OCI-LY3 (cell line): Measurements from ENCODE around the gene WFDC12.

Experiments
- H2AFZ ChIP-seq: fragments of 200-600, 300-600 bp; shearing (Covaris generic); 2 replicates; pipeline ENCODE4 v1.6.0; 2014; ENCODE audit warnings: antibody characterized with exemption, low read depth, low read length
- H3K27ac ChIP-seq: fragments of 200-600, 300-600 bp; sonication (generic); 2 replicates; pipeline ENCODE4 v1.5.1; 2014; ENCODE audit warnings: mild to moderate bottlenecking, low read length, moderate library complexity, mixed read lengths
- H3K27me3 ChIP-seq: fragments of 200-600, 300-600 bp; sonication (generic); 2 replicates; pipeline ENCODE4 v1.6.1; 2014; ENCODE audit warnings: low read depth, low read length, mixed read lengths
- H3K36me3 ChIP-seq: fragments of 200-600, 300-600 bp; sonication (generic); replicated peaks from 2 replicates; pipeline ENCODE3; 2014; ENCODE audit warnings: low read depth, low read length, mixed read lengths
- H3K4me1 ChIP-seq: fragments of 300-600, 200-600 bp; sonication (generic); 2 replicates; pipeline ENCODE4 v1.6.1; 2014; ENCODE audit warnings: low read length, mixed read lengths
- H3K4me2 ChIP-seq: fragments of 200-600, 300-600 bp; sonication (generic); 2 replicates; pipeline ENCODE4 v1.6.1; 2014; ENCODE audit warnings: low read length, mixed read lengths
- H3K4me3 ChIP-seq: fragments of 300-600, 200-600 bp; sonication (generic); 2 replicates; pipeline ENCODE4 v1.5.1; 2014; ENCODE audit warnings: antibody characterized with exemption, mild to moderate bottlenecking, low read length, moderate library complexity
- H3K79me2 ChIP-seq: fragments of 300-600, 200-600 bp; shearing (Covaris generic); 2 replicates; pipeline ENCODE4 v1.6.1; 2014; ENCODE audit warnings: mild to moderate bottlenecking, low read length, mixed read lengths
- H3K9ac ChIP-seq: fragments of 300-600, 200-600 bp; shearing (Covaris generic); 2 replicates; pipeline ENCODE4 v1.6.0; 2014; ENCODE audit warnings: mild to moderate bottlenecking, low read length, moderate library complexity
- H3K9me3 ChIP-seq: fragments of 200-600, 300-600 bp; shearing (Covaris generic); 2 replicates; pipeline ENCODE4 v1.6.1; 2014; ENCODE audit warnings: low read length, mixed read lengths; ENCODE audit not compliant: insufficient read depth
- H4K20me1 ChIP-seq: fragments of 200-600, 300-600 bp; sonication (generic); 2 replicates; pipeline ENCODE4 v1.6.1; 2016; ENCODE audit warnings: low read length, mixed read lengths; ENCODE audit not compliant: insufficient read depth
- EZH2phosphoT487 ChIP-seq: fragments of 200-600 bp; shearing (Covaris generic); IDR thresholded peaks from 2 replicates; pipeline ENCODE4 v1.6.1; 2018; ENCODE audit warnings: antibody characterized with exemption, mixed run types, low read depth
- TF ChIP-seq, protein P1 (sequence below): fragments of 200-600, 300-600 bp; sonication (generic); IDR thresholded peaks from 2 replicates; pipeline ENCODE4 v1.5.1; 2014; ENCODE audit warnings: antibody characterized with exemption, low read length, low read depth

The WFDC12 gene

DNA sequence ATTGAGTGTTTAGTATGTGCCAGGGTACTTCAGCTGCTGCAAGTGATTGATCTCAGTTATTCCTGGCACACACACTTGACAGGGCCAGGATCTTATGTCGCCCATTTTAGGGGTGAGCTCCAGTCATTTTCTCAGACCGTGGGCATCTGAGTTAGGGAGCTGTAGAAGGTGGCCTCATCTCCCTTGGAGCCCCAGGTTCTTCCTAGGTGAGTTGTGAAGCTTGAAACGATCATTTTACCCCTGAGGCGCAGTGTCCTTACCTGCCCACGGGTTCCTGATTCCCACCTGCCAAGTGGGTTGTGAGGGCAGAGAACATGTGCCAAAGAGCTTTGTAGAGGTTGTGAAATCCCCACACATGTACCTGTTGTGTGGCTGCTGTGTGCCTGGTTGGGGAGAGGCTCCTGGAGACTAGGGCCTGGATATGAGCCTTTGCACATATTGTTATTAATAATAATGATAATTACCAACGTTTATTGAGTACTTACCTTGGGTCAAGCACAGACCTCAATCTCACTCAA lies 22.9 kb downstream of the WFDC12 start:
- no peak overlapping the region for H3K4me3 ChIP-seq
- no peak overlapping the region for H3K4me2 ChIP-seq
- 0 out of 2 replicates have a peak, but pooled peaks cover under 1% of the 10 kb centered on the region for H4K20me1 ChIP-seq
- H3K27ac ChIP-seq, result no peak overlapping the region
- H3K27me3 ChIP-seq, result no peaks in the 10 kb centered on the region
- H3K4me1 ChIP-seq, result peaks cover 9% of the 10 kb centered on the region
- H3K79me2 ChIP-seq, result no peaks in the 10 kb centered on the region
- TF ChIP-seq EZH2phosphoT487, result no peak
- TF ChIP-seq, protein P1, sequence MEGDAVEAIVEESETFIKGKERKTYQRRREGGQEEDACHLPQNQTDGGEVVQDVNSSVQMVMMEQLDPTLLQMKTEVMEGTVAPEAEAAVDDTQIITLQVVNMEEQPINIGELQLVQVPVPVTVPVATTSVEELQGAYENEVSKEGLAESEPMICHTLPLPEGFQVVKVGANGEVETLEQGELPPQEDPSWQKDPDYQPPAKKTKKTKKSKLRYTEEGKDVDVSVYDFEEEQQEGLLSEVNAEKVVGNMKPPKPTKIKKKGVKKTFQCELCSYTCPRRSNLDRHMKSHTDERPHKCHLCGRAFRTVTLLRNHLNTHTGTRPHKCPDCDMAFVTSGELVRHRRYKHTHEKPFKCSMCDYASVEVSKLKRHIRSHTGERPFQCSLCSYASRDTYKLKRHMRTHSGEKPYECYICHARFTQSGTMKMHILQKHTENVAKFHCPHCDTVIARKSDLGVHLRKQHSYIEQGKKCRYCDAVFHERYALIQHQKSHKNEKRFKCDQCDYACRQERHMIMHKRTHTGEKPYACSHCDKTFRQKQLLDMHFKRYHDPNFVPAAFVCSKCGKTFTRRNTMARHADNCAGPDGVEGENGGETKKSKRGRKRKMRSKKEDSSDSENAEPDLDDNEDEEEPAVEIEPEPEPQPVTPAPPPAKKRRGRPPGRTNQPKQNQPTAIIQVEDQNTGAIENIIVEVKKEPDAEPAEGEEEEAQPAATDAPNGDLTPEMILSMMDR, result no peak
- no peak overlapping the region for H2AFZ ChIP-seq
- H3K9me3 ChIP-seq, result no peaks in the 10 kb centered on the region
- H3K36me3 ChIP-seq, result peaks cover 16% of the 10 kb centered on the region
- H3K9ac ChIP-seq, result no peak overlapping the region

DNA sequence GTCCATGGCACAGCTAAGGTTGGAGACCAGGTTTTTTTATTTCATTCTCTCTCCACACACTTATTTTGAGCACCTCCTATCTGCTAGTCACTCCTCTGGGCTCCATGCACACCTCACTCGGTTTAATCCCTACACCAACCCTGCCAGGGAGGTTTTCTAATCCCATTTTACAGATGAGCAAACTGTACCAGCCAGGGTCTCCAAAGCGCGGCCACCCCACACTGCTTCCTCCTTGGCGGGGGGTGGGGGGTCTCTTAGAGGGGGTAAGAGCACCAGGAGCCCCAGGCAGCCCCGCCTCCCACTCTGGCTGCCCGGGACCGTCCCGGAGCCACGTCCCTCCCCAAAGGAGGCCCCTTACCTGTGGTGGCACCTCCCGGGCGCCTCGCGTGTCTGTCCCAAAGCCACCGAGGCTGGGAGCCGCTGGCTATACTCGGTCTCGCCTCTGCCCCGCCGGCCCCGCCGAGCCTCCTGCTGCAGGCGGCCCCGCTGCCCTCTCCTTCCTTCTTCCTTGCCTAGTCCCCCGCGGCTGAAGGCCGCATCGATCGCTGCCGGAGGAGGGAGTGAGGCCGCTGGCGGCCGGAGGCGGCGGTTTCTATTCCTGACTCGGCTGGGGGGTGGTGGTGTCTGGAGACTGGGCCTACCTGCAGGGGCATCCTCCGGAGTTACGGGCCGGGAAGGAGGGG lies 23.6 kb downstream of the WFDC12 start, which contains the start of gene KCNS1:
Gene KCNS1 (minus strand): TSS at position 565 of the 683 bp plus-strand sequence. CDS start 1,891 bp downstream, outside the sequence.
- no peaks in the 10 kb centered on the region for H3K27me3 ChIP-seq
- peaks cover 9% of the 10 kb centered on the region for H3K4me1 ChIP-seq
- no peak within 1 kb of the TSS for H3K4me2 ChIP-seq
- no peaks in the 10 kb centered on the region for H3K79me2 ChIP-seq
- H2AFZ ChIP-seq, result no peak within 1 kb of the TSS
- H3K4me3 ChIP-seq, result no peak within 1 kb of the TSS
- no peak within 1 kb of the TSS for H3K9ac ChIP-seq
- H3K27ac ChIP-seq, result no peak within 1 kb of the TSS
- no peak for TF ChIP-seq EZH2phosphoT487
- TF ChIP-seq, protein P1, result no peak
- H3K36me3 ChIP-seq, result peaks cover 17% of the 10 kb centered on the region
- 0 out of 2 replicates have a peak, but pooled peaks cover 5% of the 10 kb centered on the region for H4K20me1 ChIP-seq
- H3K9me3 ChIP-seq, result no peaks in the 10 kb centered on the region

DNA sequence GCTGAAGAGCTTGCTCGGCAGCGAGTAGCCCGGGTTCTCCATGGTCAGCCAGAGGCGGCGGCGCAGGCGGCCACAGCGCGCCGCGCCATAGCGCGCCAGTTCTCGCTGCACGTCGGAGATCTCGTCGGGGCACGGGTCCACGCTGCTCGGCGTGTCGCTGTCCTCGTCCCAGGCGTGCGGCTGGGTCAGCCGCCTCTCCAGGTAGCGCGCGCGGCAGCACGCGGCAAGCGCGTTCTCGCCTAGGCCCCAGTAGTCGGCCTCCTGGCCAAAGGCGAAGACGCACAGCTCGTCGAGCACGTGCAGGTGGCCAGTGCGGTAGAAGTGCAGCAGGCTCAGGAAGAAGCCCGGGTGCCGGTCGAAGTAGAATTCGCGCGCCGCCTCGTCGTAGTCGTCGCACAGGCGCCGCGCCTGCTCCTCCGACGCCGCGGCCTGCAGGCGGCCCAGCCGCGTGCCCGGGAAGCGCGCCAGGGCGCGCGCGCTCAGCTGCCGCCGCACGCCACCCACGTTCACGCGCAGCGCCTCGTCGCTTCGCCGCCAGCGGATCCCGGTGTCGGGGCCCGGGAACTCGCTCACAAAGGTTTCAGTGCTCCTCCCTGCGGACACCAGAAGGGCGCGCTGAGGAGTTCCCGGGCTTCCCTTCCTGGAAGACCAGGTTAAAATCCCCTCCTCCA lies 26.0 kb downstream of the WFDC12 start:
- no peaks in the 10 kb centered on the region for H3K4me1 ChIP-seq
- H3K9me3 ChIP-seq, result no peaks in the 10 kb centered on the region
- no peaks in the 10 kb centered on the region for H3K27me3 ChIP-seq
- H4K20me1 ChIP-seq, result peaks cover 15% of the 10 kb centered on the region; the same call in 1 of the 2 replicates
- H3K27ac ChIP-seq, result no peak overlapping the region
- no peaks in the 10 kb centered on the region for H3K79me2 ChIP-seq
- H2AFZ ChIP-seq, result no peak overlapping the region
- no peak overlapping the region for H3K9ac ChIP-seq
- H3K36me3 ChIP-seq, result peaks cover 28% of the 10 kb centered on the region
- no peak overlapping the region for H3K4me2 ChIP-seq
- H3K4me3 ChIP-seq, result no peak overlapping the region
- TF ChIP-seq, protein P1, result no peak
- TF ChIP-seq EZH2phosphoT487, result no peak

DNA sequence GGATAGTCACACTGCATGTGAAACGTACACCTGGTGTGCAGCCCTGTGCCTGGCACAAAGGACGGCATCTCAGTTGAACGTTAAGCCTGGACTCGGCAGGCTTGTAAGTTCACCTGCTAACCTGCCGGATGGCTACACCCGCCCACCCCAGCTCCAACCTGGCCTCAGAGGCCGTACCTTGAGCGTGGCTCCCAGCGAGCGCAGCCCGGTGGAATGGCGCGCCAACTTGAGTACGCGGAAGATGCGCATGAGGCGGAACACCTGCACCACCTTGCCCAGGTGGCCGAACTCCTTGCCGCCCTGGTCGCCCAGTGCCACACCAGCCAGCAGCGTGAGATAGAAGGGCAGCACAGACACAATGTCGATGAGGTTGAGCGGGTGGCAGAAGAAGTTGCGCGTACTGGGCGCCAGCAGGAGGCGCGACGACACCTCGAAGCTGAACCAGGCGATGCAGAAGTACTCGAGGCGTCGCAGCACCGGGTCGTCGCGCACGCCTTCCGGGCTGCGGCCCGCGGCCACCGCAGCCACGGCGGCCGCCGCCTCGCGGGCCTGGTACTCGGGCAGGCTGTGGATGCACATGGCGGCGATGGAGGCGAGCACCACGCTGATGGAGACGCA lies 26.7 kb downstream of the WFDC12 start:
- no peak overlapping the region for H3K4me3 ChIP-seq
- H3K27ac ChIP-seq, result no peak overlapping the region
- TF ChIP-seq EZH2phosphoT487, result no peak
- TF ChIP-seq, protein P1, result no peak
- H3K4me2 ChIP-seq, result no peak overlapping the region
- peaks cover 34% of the 10 kb centered on the region for H3K36me3 ChIP-seq
- H3K4me1 ChIP-seq, result no peaks in the 10 kb centered on the region
- peaks cover 16% of the 10 kb centered on the region; the same call in 1 of the 2 replicates for H4K20me1 ChIP-seq
- no peak overlapping the region for H2AFZ ChIP-seq
- H3K27me3 ChIP-seq, result no peaks in the 10 kb centered on the region
- no peaks in the 10 kb centered on the region for H3K79me2 ChIP-seq
- H3K9ac ChIP-seq, result no peak overlapping the region
- H3K9me3 ChIP-seq, result no peaks in the 10 kb centered on the region
